T-helper 2 cell treated with Interferon-gamma antibody and Interleukin-4, amounts not matched to agents 100 ng/mL and 5 ng/mL, for 36 hours (primary cell): ENCODE measurements around the gene LPAR3. TPM values are rescaled to one million over a fixed set of nuclear protein-coding genes. Genes with fewer than 3 reads are reported as not detected.

Source experiments
- intact Hi-C: fragments of 100-400 bp; cut with micrococcal nuclease; formaldehyde crosslinking; loops from one replicate; pipeline ENCODE4 v1.15.1; 2023
- total RNA-seq: library from RNA; stranded (reverse); gene quantifications from 2 replicates; pipeline ENCODE4 v1.2.3, GENCODE V29; 2022

LPAR3 gene
- total RNA-seq, 1 donor from 2014 or later: 0.25 TPM

- intact Hi-C loops: loop anchor here (10.0 kb wide), 2 partner anchors 239 to 469 kb away; partner anchors contain the start of gene C1orf52
Observed at GRCh38 chr1:84785271-84786036, 107.6 kb downstream of the LPAR3 start.

- intact Hi-C loops: loop anchor here (1.0 to 10.0 kb wide), 4 partner anchors 79 to 472 kb away; partner anchors contain the start of gene C1orf52
Observed at GRCh38 chr1:84782881-84783280, 110.1 kb downstream of the LPAR3 start.

GRCh38 chr1:84781946-84782771 is 110.8 kb downstream of the LPAR3 start:
- intact Hi-C loops: loop anchor here (1.0 to 10.0 kb wide), 4 partner anchors 80 to 473 kb away; partner anchors contain the start of gene C1orf52

GRCh38 chr1:84780000-84780716 is 112.8 kb downstream of the LPAR3 start:
- intact Hi-C loops: loop anchor here (5.0 to 10.0 kb wide), 3 partner anchors 82 to 475 kb away; partner anchors contain the start of gene C1orf52

GRCh38 chr1:84776639-84777038 is 116.4 kb downstream of the LPAR3 start:
- intact Hi-C loops: no loop called here

GRCh38 chr1:84775535-84775920 is 117.5 kb downstream of the LPAR3 start:
- intact Hi-C loops: no loop called here

- intact Hi-C loops: loop anchor here (5.0 kb wide), 2 partner anchors 153 to 338 kb away; no protein-coding TSS in a partner anchor
Observed at GRCh38 chr1:84774669-84775534, 118.1 kb downstream of the LPAR3 start.

GRCh38 chr1:84773933-84774497 is 119.0 kb downstream of the LPAR3 start:
- intact Hi-C loops: loop anchor here (5.0 kb wide), 2 partner anchors 152 to 337 kb away; no protein-coding TSS in a partner anchor

- intact Hi-C loops: loop anchor here (5.0 kb wide), 2 partner anchors 151 to 336 kb away; no protein-coding TSS in a partner anchor
Observed at GRCh38 chr1:84773195-84773594, 119.8 kb downstream of the LPAR3 start.

- intact Hi-C loops: loop anchor here (1.0 to 5.0 kb wide), 5 partner anchors 150 to 867 kb away; no protein-coding TSS in a partner anchor
Observed at GRCh38 chr1:84772428-84772943, 120.5 kb downstream of the LPAR3 start.

- intact Hi-C loops: loop anchor here (1.0 to 5.0 kb wide), 5 partner anchors 150 to 867 kb away; no protein-coding TSS in a partner anchor
Observed at GRCh38 chr1:84771895-84772294, 121.1 kb downstream of the LPAR3 start.

- intact Hi-C loops: loop anchor here (5.0 kb wide), 2 partner anchors 148 to 333 kb away; no protein-coding TSS in a partner anchor
Observed at GRCh38 chr1:84770481-84770880, 122.5 kb downstream of the LPAR3 start.

GRCh38 chr1:84769636-84770035 is 123.4 kb downstream of the LPAR3 start:
- intact Hi-C loops: loop anchor here (5.0 kb wide), 2 partner anchors 147 to 332 kb away; no protein-coding TSS in a partner anchor

GRCh38 chr1:84768634-84769033 is 124.4 kb downstream of the LPAR3 start:
- intact Hi-C loops: no loop called here

- intact Hi-C loops: no loop called here
Observed at GRCh38 chr1:84763912-84764680, 128.9 kb downstream of the LPAR3 start.

GRCh38 chr1:84762664-84763063 is 130.3 kb downstream of the LPAR3 start:
- intact Hi-C loops: no loop called here
